Breast epithelium (tissue), 3 donors: ENCODE measurements around the gene EFNA3.

Experiments used
- CTCF ChIP-seq, 3 donors: fragments of 450-650 bp; IDR thresholded peaks; one replicate each; pipeline ENCODE4 v1.5.1; 2016 to 2017; ENCODE audit warnings: antibody characterized with exemption in 3 of 3, mild to moderate bottlenecking in 3 of 3, moderate library complexity in 3 of 3
- POLR2AphosphoS5 ChIP-seq, 3 donors: sonication (generic); formaldehyde crosslinking; IDR thresholded peaks; one replicate each; pipeline ENCODE4 v1.6.1; 2017; ENCODE audit warnings: antibody characterized with exemption in 3 of 3

- TF ChIP-seq CTCF (IDR thresholded peaks at IDR 0.05) (peak; percentile 37 to 67 (median 39)), POLR2AphosphoS5 (IDR thresholded peaks at IDR 0.05) (peak in 2 of 3 donors; percentile 39 to 85)
Observed at GRCh38 chr1:155135415-155136028, 56.9 kb downstream of the EFNA3 start, which contains the start of gene SLC50A1.
